ENCODE data around the gene CBFA2T3. TPM values are rescaled to one million over a fixed set of nuclear protein-coding genes. Genes with fewer than 3 reads are reported as not detected.

The CBFA2T3 gene
- total and polyA plus RNA-seq, 2 donors, result 11.2 to 19.1 TPM

DNA sequence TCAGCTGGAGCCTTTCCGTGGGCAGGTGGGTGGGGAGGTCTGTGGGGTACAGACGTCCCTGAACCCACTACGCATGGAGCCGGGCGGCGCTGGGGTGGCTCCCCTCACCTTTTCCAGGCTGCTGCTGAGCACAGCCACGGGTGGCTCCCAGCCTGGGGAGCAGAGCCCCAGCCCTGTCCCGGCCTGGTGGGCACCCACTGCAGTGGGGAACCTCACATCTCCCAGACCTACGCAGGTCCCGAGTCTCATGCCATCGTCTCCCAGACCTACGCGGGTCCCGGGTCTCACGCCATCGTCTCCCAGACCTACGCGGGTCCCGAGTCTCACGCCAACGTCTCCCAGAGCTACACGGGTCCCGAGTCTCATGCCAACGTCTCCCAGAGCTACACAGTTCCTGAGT, 148.3 kb downstream of the CBFA2T3 start:
- WGBS, result 96% methylated on average over 24 of the region's 24 CpGs
- H3K9me3 ChIP-seq (ENCODE audit: control insufficient read depth in 2 of 2, insufficient read depth in 1 of 2, low read length in 1 of 2), result no peaks in the 10 kb centered on the region
- H3K4me1 ChIP-seq (ENCODE audit: control insufficient read depth in 2 of 2, insufficient read depth in 2 of 2, low read length in 2 of 2), result no peaks in the 10 kb centered on the region
- H3K4me3 ChIP-seq (ENCODE audit: low read length in 2 of 2), result no peak overlapping the region
- H3K36me3 ChIP-seq (ENCODE audit: control insufficient read depth in 2 of 2, insufficient read depth in 2 of 2, low read length in 1 of 2), result peaks cover 0 to 7% of the 10 kb centered on the region in 2 donors
- DNase-seq (ENCODE audit: low read depth in 6 of 9, low spot score in 9 of 9), result no peak
- H3K27ac ChIP-seq (ENCODE audit: low read depth in 1 of 2, low read length in 1 of 2), result no peak overlapping the region
- H3K27me3 ChIP-seq (ENCODE audit: control insufficient read depth in 2 of 2, insufficient read depth in 1 of 2, low read length in 1 of 2), result no peaks in the 10 kb centered on the region

DNA sequence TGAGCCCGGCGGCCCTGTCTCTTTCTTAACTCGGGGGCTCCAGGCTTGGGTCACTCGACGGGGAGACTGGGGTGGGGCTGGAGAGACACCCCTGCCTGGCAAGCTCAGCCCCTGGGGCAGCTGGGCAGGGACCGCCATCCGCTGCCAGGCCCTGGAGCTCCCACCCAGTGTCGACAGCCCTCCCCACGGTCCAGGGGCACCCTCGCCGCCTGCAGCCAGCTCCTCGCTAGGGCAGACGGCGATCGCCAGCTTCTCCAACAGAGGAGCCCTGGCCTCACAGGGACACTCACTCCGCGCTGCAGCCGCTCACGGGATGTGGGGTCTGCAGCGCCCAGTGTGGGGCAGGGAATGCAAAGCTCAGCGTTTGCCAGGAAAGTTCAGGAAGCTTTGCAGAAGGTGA, 149.3 kb downstream of the CBFA2T3 start:
- Histone ChIP-seq H3K36me3 (ENCODE audit: control insufficient read depth in 2 of 2, insufficient read depth in 2 of 2, low read length in 1 of 2) (peaks cover 0 to 9% of the 10 kb centered on the region in 2 donors), H3K4me1 (ENCODE audit: control insufficient read depth in 2 of 2, insufficient read depth in 2 of 2, low read length in 2 of 2) (no peaks in the 10 kb centered on the region), H3K4me3 (ENCODE audit: low read length in 2 of 2) (no peak overlapping the region), H3K27me3 (ENCODE audit: control insufficient read depth in 2 of 2, insufficient read depth in 1 of 2, low read length in 1 of 2) (no peaks in the 10 kb centered on the region), H3K27ac (ENCODE audit: low read depth in 1 of 2, low read length in 1 of 2) (no peak overlapping the region), H3K9me3 (ENCODE audit: control insufficient read depth in 2 of 2, insufficient read depth in 1 of 2, low read length in 1 of 2) (peaks cover 0 to 5% of the 10 kb centered on the region in 2 donors)
- DNase-seq (ENCODE audit: low read depth in 6 of 9, low spot score in 9 of 9), result no peak
- WGBS, result 98% methylated on average over 21 of the region's 21 CpGs

DNA sequence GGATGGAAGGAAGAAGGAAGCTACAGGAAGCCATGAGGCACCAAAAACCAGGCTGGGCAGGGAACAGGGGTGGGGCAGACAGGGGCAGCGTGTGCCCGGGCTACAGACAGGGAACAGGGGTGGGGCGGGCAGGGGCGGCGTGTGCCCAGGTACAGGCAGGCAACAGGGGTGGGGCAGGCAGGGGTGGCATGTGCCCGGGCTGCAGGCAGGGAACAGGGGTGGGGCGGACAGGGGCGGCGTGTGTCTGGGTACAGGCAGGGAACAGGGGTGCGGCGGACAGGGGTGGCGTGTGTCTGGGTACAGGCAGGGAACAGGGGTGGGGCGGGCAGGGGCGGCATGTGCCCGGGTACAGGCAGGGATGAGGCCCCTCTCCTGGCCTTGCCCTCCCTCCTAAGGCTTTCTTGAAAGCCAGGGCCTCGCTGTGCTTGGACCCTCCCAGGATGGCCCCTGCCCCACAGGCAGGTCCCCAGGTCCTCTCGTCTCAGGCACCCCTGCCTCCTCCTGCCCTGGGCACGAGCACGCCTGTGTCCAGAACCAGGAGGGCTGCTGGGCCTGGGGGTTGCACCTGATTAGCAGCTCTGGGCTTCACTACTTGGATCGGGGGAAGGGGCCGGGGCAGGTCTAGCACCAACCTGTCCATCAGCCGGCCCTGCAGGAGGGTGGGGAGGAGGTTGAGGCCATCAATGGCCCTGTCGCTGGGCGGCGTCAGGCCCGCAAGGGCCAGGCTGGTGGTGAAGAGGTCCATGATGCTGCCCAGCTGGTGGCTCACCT, 150.8 kb downstream of the CBFA2T3 start:
- Histone ChIP-seq H3K27ac (ENCODE audit: low read depth in 1 of 2, low read length in 1 of 2) (no peak overlapping the region), H3K4me3 (ENCODE audit: low read length in 2 of 2) (no peak overlapping the region), H3K4me1 (ENCODE audit: control insufficient read depth in 2 of 2, insufficient read depth in 2 of 2, low read length in 2 of 2) (no peaks in the 10 kb centered on the region), H3K9me3 (ENCODE audit: control insufficient read depth in 2 of 2, insufficient read depth in 1 of 2, low read length in 1 of 2) (peaks cover 0 to 6% of the 10 kb centered on the region in 2 donors), H3K36me3 (ENCODE audit: control insufficient read depth in 2 of 2, insufficient read depth in 2 of 2, low read length in 1 of 2) (peaks cover 0 to 24% of the 10 kb centered on the region in 2 donors), H3K27me3 (ENCODE audit: control insufficient read depth in 2 of 2, insufficient read depth in 1 of 2, low read length in 1 of 2) (no peaks in the 10 kb centered on the region)
- DNase-seq (ENCODE audit: low read depth in 6 of 9, low spot score in 9 of 9), result no peak
- 97% methylated on average over 26 of the region's 26 CpGs for WGBS

DNA sequence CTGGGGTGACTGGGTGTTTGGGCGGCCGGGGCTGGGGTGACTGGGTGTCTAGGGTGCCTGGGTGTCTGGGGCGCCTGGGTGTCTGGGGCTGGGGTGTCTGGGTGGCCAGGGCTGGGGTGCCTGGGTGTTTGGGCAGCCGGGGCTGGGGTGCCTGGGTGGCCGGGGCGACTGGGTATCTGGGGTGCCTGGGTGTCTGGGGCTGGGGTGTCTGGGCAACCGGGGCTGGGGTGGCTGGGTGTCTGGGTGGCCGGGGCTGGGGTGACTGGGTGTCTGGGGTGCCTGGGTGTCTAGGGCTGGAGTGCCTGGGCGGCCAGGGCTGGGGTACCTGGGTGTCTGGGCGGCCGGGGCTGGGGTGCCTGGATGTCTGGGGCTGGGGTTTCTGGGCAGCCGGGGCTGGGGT, 151.9 kb downstream of the CBFA2T3 start:
- Histone ChIP-seq H3K27me3 (ENCODE audit: control insufficient read depth in 2 of 2, insufficient read depth in 1 of 2, low read length in 1 of 2) (no peaks in the 10 kb centered on the region), H3K4me1 (ENCODE audit: control insufficient read depth in 2 of 2, insufficient read depth in 2 of 2, low read length in 2 of 2) (no peaks in the 10 kb centered on the region), H3K9me3 (ENCODE audit: control insufficient read depth in 2 of 2, insufficient read depth in 1 of 2, low read length in 1 of 2) (peaks cover 0 to 6% of the 10 kb centered on the region in 2 donors), H3K27ac (ENCODE audit: low read depth in 1 of 2, low read length in 1 of 2) (no peak overlapping the region), H3K36me3 (ENCODE audit: control insufficient read depth in 2 of 2, insufficient read depth in 2 of 2, low read length in 1 of 2) (peaks cover 0 to 24% of the 10 kb centered on the region in 2 donors), H3K4me3 (ENCODE audit: low read length in 2 of 2) (no peak overlapping the region)
- DNase-seq (ENCODE audit: low read depth in 6 of 9, low spot score in 9 of 9), result no peak
- 90% methylated on average over 11 of the region's 12 CpGs for WGBS

Other genes starting within 250 kb of the CBFA2T3 start
- gene PIEZO1, start 192.0 kb downstream of the CBFA2T3 start, total RNA-seq, result 25.2 TPM
- 115 TPM for gene PIEZO1, start 192.0 kb downstream of the CBFA2T3 start, polyA plus RNA-seq
- gene CDT1, start 173.4 kb downstream of the CBFA2T3 start, total RNA-seq, result 11.7 TPM
- gene CDT1, start 173.4 kb downstream of the CBFA2T3 start, polyA plus RNA-seq, result 1.4 TPM
- gene APRT, start 165.3 kb downstream of the CBFA2T3 start, total RNA-seq, result 198 TPM
- gene APRT, start 165.3 kb downstream of the CBFA2T3 start, polyA plus RNA-seq, result 122 TPM
- gene GALNS, start 120.3 kb downstream of the CBFA2T3 start, total RNA-seq, result 4.8 TPM
- gene GALNS, start 120.3 kb downstream of the CBFA2T3 start, polyA plus RNA-seq, result 23.9 TPM
- 54.1 TPM for gene TRAPPC2L, start 120.1 kb downstream of the CBFA2T3 start, total RNA-seq
- 49.1 TPM for gene TRAPPC2L, start 120.1 kb downstream of the CBFA2T3 start, polyA plus RNA-seq
- 0.09 TPM for gene PABPN1L, start 110.5 kb downstream of the CBFA2T3 start, total RNA-seq
- gene PABPN1L, start 110.5 kb downstream of the CBFA2T3 start, polyA plus RNA-seq, result 0.34 TPM
- gene ACSF3, start 116.6 kb upstream of the CBFA2T3 start, total RNA-seq, result 97.2 TPM
- 47.2 TPM for gene ACSF3, start 116.6 kb upstream of the CBFA2T3 start, polyA plus RNA-seq
- gene CDH15, start 194.5 kb upstream of the CBFA2T3 start, total RNA-seq, result 0.19 TPM
- gene CDH15, start 194.5 kb upstream of the CBFA2T3 start, polyA plus RNA-seq, result 0.23 TPM
- gene SLC22A31, start 223.3 kb upstream of the CBFA2T3 start, total RNA-seq, result 0.33 TPM
- 0.94 TPM for gene SLC22A31, start 223.3 kb upstream of the CBFA2T3 start, polyA plus RNA-seq
- gene ZNF778, start 240.5 kb upstream of the CBFA2T3 start, total RNA-seq, result 2.9 TPM
- 2.4 TPM for gene ZNF778, start 240.5 kb upstream of the CBFA2T3 start, polyA plus RNA-seq

Data from thymus (tissue), 11 donors.